Measurements from ENCODE around the gene FAM229A. TPM values are rescaled to one million over a fixed set of nuclear protein-coding genes. Genes with fewer than 3 reads are reported as not detected.

FAM229A gene
- total and polyA plus RNA-seq, 9 of the 15 experiments (the other 6 are each of a cell fraction or from before 2014, with no cell fraction given) = 0.04 to 21.6 (median 7.4) TPM

DNA sequence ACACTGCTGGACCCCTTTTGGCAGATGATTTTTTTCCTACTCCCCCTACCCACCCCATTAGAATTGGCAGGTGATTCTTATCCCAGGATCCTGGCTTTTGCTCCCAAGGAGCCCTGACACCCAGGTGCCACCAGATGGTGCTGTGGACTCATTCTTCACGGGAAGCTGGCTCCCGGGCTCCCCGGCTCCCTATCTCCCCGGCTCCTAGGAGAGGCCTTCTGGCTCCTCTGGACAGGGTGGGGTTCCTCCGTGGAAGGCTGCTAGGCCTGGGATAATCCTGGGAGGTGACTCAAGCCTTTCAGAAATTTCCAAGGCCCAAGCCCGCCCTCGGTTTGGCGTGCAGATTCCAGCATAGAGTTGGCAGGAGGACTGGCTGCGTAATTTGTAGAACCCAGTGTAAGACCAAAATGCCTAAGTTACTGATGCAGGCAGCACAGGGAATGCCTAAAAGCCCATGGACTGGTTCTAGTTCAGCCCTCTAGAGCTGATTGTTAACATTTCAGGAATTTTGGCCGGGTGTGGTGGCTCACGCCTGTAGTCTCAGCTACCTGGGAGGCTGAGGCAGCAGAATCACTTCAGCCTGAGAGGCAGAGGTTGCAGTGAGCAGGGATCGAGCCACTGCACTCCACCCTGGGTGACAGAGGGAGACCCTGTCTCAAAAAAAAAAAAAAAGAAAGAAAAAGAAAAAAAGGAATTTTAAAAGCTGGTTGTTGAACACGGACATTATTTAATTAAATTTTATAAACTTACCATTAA is 38.8 kb upstream of the FAM229A start (continued):
- TF ChIP-seq, protein P1, sequence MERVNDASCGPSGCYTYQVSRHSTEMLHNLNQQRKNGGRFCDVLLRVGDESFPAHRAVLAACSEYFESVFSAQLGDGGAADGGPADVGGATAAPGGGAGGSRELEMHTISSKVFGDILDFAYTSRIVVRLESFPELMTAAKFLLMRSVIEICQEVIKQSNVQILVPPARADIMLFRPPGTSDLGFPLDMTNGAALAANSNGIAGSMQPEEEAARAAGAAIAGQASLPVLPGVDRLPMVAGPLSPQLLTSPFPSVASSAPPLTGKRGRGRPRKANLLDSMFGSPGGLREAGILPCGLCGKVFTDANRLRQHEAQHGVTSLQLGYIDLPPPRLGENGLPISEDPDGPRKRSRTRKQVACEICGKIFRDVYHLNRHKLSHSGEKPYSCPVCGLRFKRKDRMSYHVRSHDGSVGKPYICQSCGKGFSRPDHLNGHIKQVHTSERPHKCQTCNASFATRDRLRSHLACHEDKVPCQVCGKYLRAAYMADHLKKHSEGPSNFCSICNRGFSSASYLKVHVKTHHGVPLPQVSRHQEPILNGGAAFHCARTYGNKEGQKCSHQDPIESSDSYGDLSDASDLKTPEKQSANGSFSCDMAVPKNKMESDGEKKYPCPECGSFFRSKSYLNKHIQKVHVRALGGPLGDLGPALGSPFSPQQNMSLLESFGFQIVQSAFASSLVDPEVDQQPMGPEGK (CRISPR knock-in tag; IDR thresholded peaks at IDR 0.05; ENCODE audit: borderline replicate concordance) = no peak
- TF ChIP-seq PRMT5 (CRISPR knock-in tag; IDR thresholded peaks at IDR 0.05) (no peak), HOXB6 (CRISPR knock-in tag; IDR thresholded peaks at IDR 0.05; ENCODE audit: borderline replicate concordance) (no peak), JUN (IDR thresholded peaks at IDR 0.05; ENCODE audit: borderline replicate concordance, low read depth, low read length) (0 out of 2 replicates have a peak, but pooled peaks have one; percentile 11), JUN (CRISPR knock-in tag; IDR thresholded peaks at IDR 0.05; ENCODE audit: borderline replicate concordance) (no peak), NFIC (IDR thresholded peaks at IDR 0.05) (no peak), SMARCA5 (IDR thresholded peaks at IDR 0.05) (no peak), ZNF274 (IDR thresholded peaks at IDR 0.05; ENCODE audit: borderline replicate concordance, low read depth, low read length) (no peak), NFIX (CRISPR knock-in tag; IDR thresholded peaks at IDR 0.05; ENCODE audit: low read depth) (no peak), KAT8 (IDR thresholded peaks at IDR 0.05; ENCODE audit: low read depth) (no peak), ZSCAN32 (CRISPR knock-in tag; IDR thresholded peaks at IDR 0.05) (no peak), HDAC6 (IDR thresholded peaks at IDR 0.05; ENCODE audit: low read depth, low read length) (no peak), TAF1 (IDR thresholded peaks at IDR 0.05; ENCODE audit: control insufficient read depth, extremely low read depth, insufficient read depth, low read length, severe bottlenecking) (no peak), TARDBP (IDR thresholded peaks at IDR 0.05) (no peak), ZNF780A (CRISPR knock-in tag; IDR thresholded peaks at IDR 0.05) (no peak), ZNF134 (CRISPR knock-in tag; conservative IDR thresholded peaks at IDR 0.05) (no peak), DMBX1 (CRISPR knock-in tag; IDR thresholded peaks at IDR 0.05; ENCODE audit: borderline replicate concordance) (peak; percentile 52; the same call in 1 of the 2 replicates), HOMEZ (CRISPR knock-in tag; IDR thresholded peaks at IDR 0.05) (no peak), SMARCC2 (IDR thresholded peaks at IDR 0.05; ENCODE audit: low read depth) (no peak), RBM15 (IDR thresholded peaks at IDR 0.05; ENCODE audit: insufficient read depth, low read length) (no peak), NR2C1 (IDR thresholded peaks at IDR 0.05) (no peak), NR2C1 (tag; IDR thresholded peaks at IDR 0.05) (no peak), CAMTA2 (CRISPR knock-in tag; conservative IDR thresholded peaks at IDR 0.05) (no peak), PCBP1 (IDR thresholded peaks at IDR 0.05; ENCODE audit: low read depth, low read length, poor library complexity, severe bottlenecking) (no peak), ZNF239 (CRISPR knock-in tag; IDR thresholded peaks at IDR 0.05) (no peak), BHLHE40 (IDR thresholded peaks at IDR 0.05; ENCODE audit: low read length) (peak; percentile 16), OTX1 (CRISPR knock-in tag; IDR thresholded peaks at IDR 0.05) (peak; percentile 44; the same call in 1 of the 2 replicates)
- TF ChIP-seq, protein P2, sequence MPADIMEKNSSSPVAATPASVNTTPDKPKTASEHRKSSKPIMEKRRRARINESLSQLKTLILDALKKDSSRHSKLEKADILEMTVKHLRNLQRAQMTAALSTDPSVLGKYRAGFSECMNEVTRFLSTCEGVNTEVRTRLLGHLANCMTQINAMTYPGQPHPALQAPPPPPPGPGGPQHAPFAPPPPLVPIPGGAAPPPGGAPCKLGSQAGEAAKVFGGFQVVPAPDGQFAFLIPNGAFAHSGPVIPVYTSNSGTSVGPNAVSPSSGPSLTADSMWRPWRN (IDR thresholded peaks at IDR 0.05; ENCODE audit: low read depth) = no peak

All from K562 (cell line).